GM19239 (cell line): ENCODE results near the gene LRIG1.
A peak's percentile ranks its signal among the peaks of the same experiment; 100 is the strongest.

Experiments
- DNase-seq: peaks from one replicate; pipeline ENCODE4 v3.0.0; 2011; ENCODE audit warnings: low spot score; ENCODE audit not compliant: insufficient read length
- FAIRE-seq: peaks from 2 replicates; lab custom pipeline; 2011; peaks lifted over from hg19 to GRCh38; lab: Jason Lieb, UNC

LRIG1 gene

DNA sequence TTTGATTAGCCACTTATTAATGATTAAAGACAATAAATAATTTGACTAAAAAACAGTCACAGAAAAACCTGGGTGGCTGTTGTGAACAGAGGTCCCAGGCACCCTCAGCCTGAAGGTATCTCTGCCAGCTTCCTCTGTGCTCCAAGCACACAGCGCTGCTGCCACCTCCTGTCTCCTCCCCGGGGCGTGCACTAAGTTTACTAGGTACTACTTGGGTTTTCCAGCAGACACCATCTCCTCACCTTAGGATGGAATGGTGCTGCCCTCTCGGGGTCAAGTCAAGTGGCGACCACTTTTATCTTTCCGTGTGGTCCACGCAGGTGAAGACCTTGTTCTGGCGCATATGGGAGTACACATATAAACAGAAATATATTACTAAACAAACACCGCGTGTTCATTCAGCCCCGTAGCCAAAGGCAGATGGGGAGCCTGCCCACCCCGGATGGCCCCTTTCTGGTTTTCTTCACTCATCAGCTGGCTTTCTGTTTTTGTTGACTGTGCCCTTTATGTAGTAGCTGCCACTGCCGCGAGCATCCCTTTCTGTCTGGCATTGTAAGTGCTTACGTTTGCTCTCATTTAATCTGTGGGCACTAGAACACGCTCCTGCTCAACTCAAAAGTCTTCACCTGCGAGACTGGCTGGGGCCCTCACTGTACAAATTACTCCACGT is 128.0 kb downstream of the LRIG1 start:
- DNase-seq = no peak
- no peak for FAIRE-seq

- no peak for FAIRE-seq
- no peak for DNase-seq
Measured at GRCh38 chr3:66371432-66371831, 129.4 kb downstream of the LRIG1 start.

DNA sequence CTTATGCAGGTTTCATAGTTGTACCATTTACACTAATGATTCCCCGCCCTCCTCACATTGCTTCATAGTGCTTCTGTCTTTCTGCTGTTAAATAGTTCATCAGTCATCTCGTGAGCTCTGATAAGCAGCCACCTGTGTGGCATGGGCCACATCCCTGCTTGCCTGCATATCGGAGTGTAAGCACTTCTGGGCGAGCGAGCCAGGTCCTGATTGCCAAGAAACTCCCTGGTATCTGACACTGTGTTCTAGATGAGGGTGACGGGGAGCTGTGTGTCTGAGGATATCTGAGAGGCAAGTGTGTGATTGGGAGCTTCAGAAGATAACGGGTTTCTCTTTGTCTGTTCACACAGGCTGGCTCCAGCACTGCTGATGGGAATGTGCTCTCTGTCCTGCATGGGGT is 130.6 kb downstream of the LRIG1 start:
- FAIRE-seq (no peak), DNase-seq (no peak)

- FAIRE-seq (no peak), DNase-seq (no peak)
Measured at GRCh38 chr3:66367979-66368378, 132.8 kb downstream of the LRIG1 start.

DNA sequence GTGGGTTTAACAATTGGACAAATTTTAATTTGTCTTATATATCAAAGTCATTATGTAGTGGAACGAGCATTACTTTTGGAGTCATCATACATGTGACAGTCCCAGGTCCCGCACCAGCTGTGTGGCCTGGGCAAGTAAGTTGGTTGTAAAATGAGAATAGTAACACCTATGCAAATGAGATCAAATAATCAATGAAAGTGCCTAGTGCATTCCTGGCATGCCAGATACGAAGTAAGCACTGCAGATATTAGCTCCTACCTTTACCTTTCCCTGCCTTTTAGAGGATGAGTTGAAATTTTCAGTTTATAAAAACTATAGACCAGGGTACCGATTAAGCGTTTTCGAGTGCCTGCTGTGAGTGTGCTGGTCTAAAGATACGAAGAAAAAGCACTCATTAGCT is 134.1 kb downstream of the LRIG1 start:
- DNase-seq (no peak), FAIRE-seq (no peak)

- FAIRE-seq = no peak
Measured at GRCh38 chr3:66365080-66365479, 135.7 kb downstream of the LRIG1 start.

DNA sequence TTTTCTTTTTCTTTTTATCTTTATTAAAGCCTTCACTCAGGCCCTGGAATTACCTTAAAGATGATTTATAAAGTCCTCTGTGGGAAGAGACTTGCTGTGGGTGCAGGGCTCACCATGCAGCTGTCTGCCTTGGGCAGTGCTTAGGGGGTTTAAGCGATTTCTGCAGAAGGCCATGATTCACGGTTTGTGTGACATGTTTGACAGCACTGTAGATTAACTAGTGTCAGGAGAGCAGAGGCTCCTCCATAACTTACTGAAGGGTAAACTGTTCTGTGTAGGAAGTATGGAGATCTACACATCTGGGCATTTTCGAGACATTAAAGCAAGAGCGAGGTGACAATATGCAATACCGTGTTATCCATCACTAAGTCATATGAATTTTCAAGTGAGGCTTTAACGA is 137.7 kb downstream of the LRIG1 start:
- FAIRE-seq (no peak), DNase-seq (no peak)

More at GRCh38 chr3:66365080-66365479, 135.7 kb downstream of the LRIG1 start:
- DNase-seq = no peak

- FAIRE-seq = no peak
Measured at GRCh38 chr3:66362541-66362941, 138.3 kb downstream of the LRIG1 start.

DNA sequence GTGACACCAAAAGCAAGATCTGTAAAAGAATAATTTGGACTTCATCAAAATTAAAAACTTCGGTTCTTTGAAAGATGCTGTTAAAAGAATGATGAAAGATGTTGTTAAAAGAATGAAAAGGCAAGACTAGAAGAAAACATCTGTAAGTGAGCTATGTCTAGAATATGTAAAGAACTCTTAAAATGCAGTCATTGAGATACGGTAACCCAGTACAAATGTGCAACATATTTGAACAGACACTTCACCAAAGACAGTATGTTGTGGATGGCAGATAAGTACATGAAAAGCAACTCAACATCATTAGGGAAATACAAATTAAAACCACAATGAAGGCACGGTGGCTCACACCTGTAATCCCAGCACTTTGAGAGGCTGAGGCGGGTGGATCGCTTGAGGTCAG is 139.5 kb downstream of the LRIG1 start:
- FAIRE-seq = peak; percentile 73

More at GRCh38 chr3:66362541-66362941, 138.3 kb downstream of the LRIG1 start:
- no peak for DNase-seq

GRCh38 chr3:66355997-66356396 is 144.8 kb downstream of the LRIG1 start:
- DNase-seq (no peak), FAIRE-seq (no peak)

More for the DNA sequence above, 139.5 kb downstream of the LRIG1 start:
- DNase-seq = no peak

GRCh38 chr3:66355394-66355793 is 145.4 kb downstream of the LRIG1 start:
- FAIRE-seq = no peak
- DNase-seq = no peak

DNA sequence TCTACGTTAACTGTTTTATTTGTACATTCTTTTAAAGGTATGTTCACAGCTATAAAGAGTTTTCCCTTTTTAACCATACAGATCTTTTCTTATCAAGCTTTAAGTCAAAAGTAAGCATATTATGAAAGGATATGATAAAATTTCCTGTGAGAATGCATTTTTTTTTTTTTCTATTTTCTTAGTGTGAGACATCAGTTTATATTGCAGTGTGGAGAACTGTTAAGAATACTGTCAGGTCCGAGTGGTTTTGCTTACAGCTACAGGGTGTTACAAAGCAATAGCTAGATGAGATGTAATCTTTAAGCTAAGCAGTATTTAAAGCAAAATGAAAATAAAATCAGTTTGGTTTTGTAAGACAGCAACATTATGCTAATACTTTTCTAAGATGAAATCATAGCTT is 146.8 kb downstream of the LRIG1 start:
- no peak for DNase-seq

DNA sequence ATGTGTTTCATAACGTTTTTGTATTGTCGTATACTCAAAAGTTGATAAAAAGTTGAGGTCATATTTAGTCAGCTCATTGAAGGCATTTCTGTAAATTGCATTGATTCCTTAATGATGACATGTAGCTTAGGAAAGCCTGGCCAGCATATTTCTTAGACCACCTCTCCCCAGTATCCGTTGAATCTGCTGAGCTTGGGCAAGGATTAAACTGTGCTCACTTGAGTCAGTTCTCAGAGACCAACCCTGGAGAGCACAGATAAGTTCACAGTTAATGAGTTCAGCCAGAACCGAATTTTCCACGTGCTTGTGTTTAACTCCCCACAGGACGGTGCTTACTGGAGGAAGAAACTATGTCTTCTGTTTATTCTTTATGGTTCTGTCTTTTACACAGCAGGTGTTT is 147.3 kb downstream of the LRIG1 start:
- DNase-seq (no peak), FAIRE-seq (no peak)

More for the DNA sequence above, 146.8 kb downstream of the LRIG1 start:
- no peak for FAIRE-seq

DNA sequence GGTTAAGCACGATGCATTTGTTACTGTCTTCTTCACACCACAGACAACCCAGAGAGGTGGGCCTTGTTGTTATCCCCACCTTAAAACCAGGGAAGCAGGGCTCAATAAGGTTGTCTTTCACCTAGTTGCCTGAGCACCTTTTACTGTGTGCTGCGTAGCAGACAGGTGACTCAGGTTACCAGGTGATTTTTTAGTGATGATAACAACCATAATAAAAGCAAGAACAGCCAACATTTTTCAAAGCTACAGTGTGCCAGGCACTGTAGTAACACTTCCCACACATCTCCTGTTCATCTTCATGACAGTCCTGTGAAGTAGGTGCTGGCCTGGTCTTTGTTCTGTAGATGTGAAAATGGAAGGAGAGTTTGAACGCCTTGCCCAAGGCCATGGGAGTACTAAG is 147.8 kb downstream of the LRIG1 start:
- DNase-seq (no peak), FAIRE-seq (no peak)

- DNase-seq (no peak), FAIRE-seq (no peak)
Measured at GRCh38 chr3:66350601-66351000, 150.2 kb downstream of the LRIG1 start.

- FAIRE-seq (no peak), DNase-seq (no peak)
Measured at GRCh38 chr3:66348704-66349103, 152.1 kb downstream of the LRIG1 start.

DNA sequence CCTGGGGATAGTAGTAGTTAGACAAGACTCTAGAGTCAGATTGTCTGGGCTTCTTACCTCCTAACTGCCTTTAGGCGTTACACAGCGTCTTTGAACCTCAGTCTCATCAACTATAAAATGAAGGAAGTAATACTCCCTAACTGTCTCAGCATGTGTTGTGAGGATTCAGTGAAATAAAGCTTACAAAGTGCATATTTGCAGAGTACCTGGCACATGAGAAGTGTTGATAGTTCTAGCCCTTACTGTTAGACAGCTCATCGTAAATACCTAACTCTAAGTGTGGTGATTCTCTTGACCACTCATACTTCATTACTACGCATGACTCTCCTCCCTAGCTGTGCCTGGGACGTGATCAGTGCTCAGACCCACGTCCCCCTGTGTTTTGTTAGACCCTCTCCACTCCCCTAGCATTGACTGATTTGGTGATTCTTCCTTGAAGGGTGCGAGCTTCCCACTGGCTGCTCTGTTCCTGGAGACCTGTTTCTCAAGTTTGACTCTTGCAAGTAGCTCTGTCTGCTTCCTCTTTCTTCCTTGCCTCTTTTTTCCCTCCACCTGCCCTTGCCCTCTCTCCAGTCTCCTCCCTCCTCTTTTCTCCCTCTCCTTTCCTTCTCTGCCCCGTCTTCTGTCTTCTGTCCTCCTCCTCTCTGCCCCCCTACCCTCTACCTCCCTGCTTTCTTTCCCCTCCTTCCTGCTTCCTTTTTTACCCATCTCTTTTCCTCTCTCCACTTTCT is 155.8 kb downstream of the LRIG1 start:
- DNase-seq = no peak

GRCh38 chr3:66344391-66344811 is 156.4 kb downstream of the LRIG1 start:
- FAIRE-seq = no peak
- DNase-seq = no peak

More for the DNA sequence above, 155.8 kb downstream of the LRIG1 start:
- no peak for FAIRE-seq

- FAIRE-seq (no peak), DNase-seq (no peak)
Measured at GRCh38 chr3:66342717-66343356, 158.0 kb downstream of the LRIG1 start.

DNA sequence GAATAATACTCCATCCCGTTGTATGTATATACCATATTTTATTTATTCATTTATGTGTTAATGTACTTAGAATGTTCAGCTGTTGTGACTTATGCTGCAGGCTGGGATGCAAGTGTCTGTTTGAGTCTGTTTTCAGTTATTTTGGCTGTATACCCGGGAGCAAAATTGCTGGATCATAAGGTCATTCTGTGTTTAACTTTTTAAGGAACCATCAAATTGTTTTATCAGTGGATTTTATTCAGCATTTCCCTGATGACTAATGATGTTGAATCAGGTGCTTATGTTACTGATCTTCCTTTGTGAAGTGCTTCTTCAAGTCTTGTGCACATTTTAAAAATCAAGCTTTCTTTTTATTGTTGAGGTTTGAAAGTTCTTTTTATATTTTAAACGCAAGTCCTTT is 161.9 kb downstream of the LRIG1 start:
- FAIRE-seq (no peak), DNase-seq (no peak)

DNA sequence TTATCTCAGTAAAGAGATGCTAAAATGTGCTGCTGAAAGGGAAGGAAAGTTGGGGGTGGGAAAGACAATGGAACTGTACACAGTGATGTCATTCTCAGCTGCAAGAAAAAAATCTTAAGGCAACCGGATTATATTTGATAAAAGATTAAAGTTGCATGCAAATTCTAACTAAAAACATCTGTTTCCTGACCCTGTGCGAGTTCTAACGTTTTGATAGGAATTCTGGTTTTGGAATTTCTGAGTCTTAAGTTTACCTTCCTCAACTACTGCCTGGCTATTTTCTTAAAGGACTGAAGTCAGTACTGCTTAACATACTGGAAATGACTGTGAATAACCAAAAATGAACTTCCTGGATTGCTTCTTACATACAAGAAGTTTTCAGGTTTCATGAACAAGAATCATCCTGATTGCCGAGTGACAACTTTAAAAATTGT is 164.5 kb downstream of the LRIG1 start:
- DNase-seq (no peak), FAIRE-seq (no peak)
